A673 (cell line): Measurements from ENCODE around the gene TARBP2. TPM values are rescaled to one million over a fixed set of nuclear protein-coding genes. Genes with fewer than 3 reads are reported as not detected.

Experiments
- BruUV-seq: library from RNA; stranded (reverse); fragments of 400-500 nt; replicated peaks from 2 replicates; lab custom pipeline; 2021; lab: Mats Ljungman, UMichigan
- CTCF ChIA-PET: fragments of 300-600 bp; sonication (Branson Sonifier 250); formaldehyde crosslinking; loops from one replicate; lab custom pipeline; 2022; ENCODE audit warnings: antibody characterized with exemption; lab: Charles Lee
- POLR2A ChIA-PET: fragments of 300-600 bp; sonication (Branson Sonifier 250); formaldehyde crosslinking; loops from one replicate; lab custom pipeline; 2022; ENCODE audit warnings: antibody characterized with exemption; ENCODE audit not compliant: low non-redundant PET; lab: Charles Lee
- DNase-seq: peaks from one replicate; pipeline ENCODE4 v3.0.0-alpha.2; 2015; ENCODE audit warnings: low spot score
- H3K27ac ChIP-seq: fragments of 200-600 bp; sonication (generic); 2 replicates; pipeline ENCODE4 v1.5.1; 2016; ENCODE audit warnings: mixed run types, low read depth, mild to moderate bottlenecking, mixed read lengths, antibody characterized with exemption, low read length; ENCODE audit not compliant: poor library complexity, severe bottlenecking
- H3K27me3 ChIP-seq: fragments of 200-600 bp; sonication (generic); replicated peaks from 2 replicates; pipeline ENCODE4 v1.6.1; 2017; ENCODE audit warnings: mixed run types, low read depth, mild to moderate bottlenecking, mixed read lengths, antibody characterized with exemption, low read length; ENCODE audit not compliant: insufficient read depth, poor library complexity
- H3K36me3 ChIP-seq: fragments of 200-600 bp; sonication (generic); 2 replicates; pipeline ENCODE4 v1.6.1; 2016; ENCODE audit warnings: mixed run types, mild to moderate bottlenecking, mixed read lengths, antibody characterized with exemption, low read length; ENCODE audit not compliant: insufficient read depth, poor library complexity, severe bottlenecking
- H3K4me1 ChIP-seq: fragments of 200-600 bp; sonication (generic); 2 replicates; pipeline ENCODE4 v1.6.1; 2017; ENCODE audit warnings: mixed run types, mild to moderate bottlenecking, mixed read lengths, antibody characterized with exemption, low read length; ENCODE audit not compliant: insufficient read depth, poor library complexity, severe bottlenecking
- H3K4me3 ChIP-seq: fragments of 200-600 bp; sonication (generic); 2 replicates; pipeline ENCODE4 v1.5.1; 2016; ENCODE audit warnings: low read depth, mixed run types, mild to moderate bottlenecking, mixed read lengths, low read length; ENCODE audit not compliant: poor library complexity, severe bottlenecking
- H3K9me3 ChIP-seq: fragments of 200-600 bp; sonication (generic); 2 replicates; pipeline ENCODE4 v1.6.1; 2016; ENCODE audit warnings: mixed run types, low read depth, mild to moderate bottlenecking, mixed read lengths, antibody characterized with exemption, low read length; ENCODE audit not compliant: poor library complexity, severe bottlenecking
- CTCF ChIP-seq: fragments of 300-800, 200-600 bp; sonication (generic); conservative IDR thresholded peaks from 2 replicates; pipeline ENCODE4 v1.5.1; 2017; ENCODE audit warnings: low read depth, mild to moderate bottlenecking, antibody characterized with exemption, low read length, moderate library complexity, mixed read lengths
- EZH2 ChIP-seq: fragments of 200-600 bp; sonication (generic); IDR thresholded peaks from 2 replicates; pipeline ENCODE4 v1.6.1; 2017; ENCODE audit warnings: borderline replicate concordance, low read depth, mild to moderate bottlenecking, mixed read lengths, antibody characterized with exemption, low read length; ENCODE audit not compliant: poor library complexity, severe bottlenecking
- intact Hi-C: fragments of 100-400 bp; cut with micrococcal nuclease; formaldehyde crosslinking; loops from one replicate; pipeline ENCODE4 v1.10.0; 2022; ENCODE audit not compliant: unreplicated experiment
- total RNA-seq: library from RNA; stranded (reverse); gene quantifications from 2 replicates; pipeline ENCODE4 v1.2.3, GENCODE V29; 2021

TARBP2 gene
- total RNA-seq, 1 experiment from 2014 or later, result 70.9 TPM

- no peaks in the 10 kb centered on the region for H3K9me3 ChIP-seq
- H3K4me3 ChIP-seq, result no peak overlapping the region
- H3K27ac ChIP-seq, result no peak overlapping the region
- no peaks in the 10 kb centered on the region for H3K4me1 ChIP-seq
- no peaks in the 10 kb centered on the region for H3K27me3 ChIP-seq
- DNase-seq, result no peak
- CTCF ChIA-PET, result no interaction called here
- POLR2A ChIA-PET, result no interaction called here
- peaks cover 98% of the 10 kb centered on the region for H3K36me3 ChIP-seq
- TF ChIP-seq EZH2, result no peak
- TF ChIP-seq CTCF, result no peak
- intact Hi-C loops, result no loop called here
- BruUV-seq, result no TSS peak
These were observed 34.0 kb upstream of the TARBP2 start for GRCh38 chr12:53467082-53467481.

GRCh38 chr12:53467880-53468279 lies 33.2 kb upstream of the TARBP2 start:
- Histone ChIP-seq H3K4me3 (no peak overlapping the region), H3K9me3 (no peaks in the 10 kb centered on the region), H3K27ac (no peak overlapping the region), H3K4me1 (no peaks in the 10 kb centered on the region), H3K36me3 (peaks cover 98% of the 10 kb centered on the region), H3K27me3 (no peaks in the 10 kb centered on the region)
- ChIA-PET CTCF (no interaction called here), POLR2A (no interaction called here)
- DNase-seq, result no peak
- TF ChIP-seq CTCF (no peak), EZH2 (no peak)
- BruUV-seq, result no TSS peak
- intact Hi-C loops, result no loop called here

- POLR2A ChIA-PET, result no interaction called here
These were observed 32.8 kb upstream of the TARBP2 start for GRCh38 chr12:53468282-53468681.

More at GRCh38 chr12:53468282-53468681, 32.8 kb upstream of the TARBP2 start:
- no peak for DNase-seq
- Histone ChIP-seq H3K27ac (no peak overlapping the region), H3K36me3 (peaks cover 97% of the 10 kb centered on the region), H3K27me3 (no peaks in the 10 kb centered on the region), H3K4me3 (no peak overlapping the region), H3K9me3 (no peaks in the 10 kb centered on the region), H3K4me1 (no peaks in the 10 kb centered on the region)
- BruUV-seq, result TSS peak; percentile 10
- CTCF ChIA-PET, result no interaction called here
- intact Hi-C loops, result no loop called here
- no peak for TF ChIP-seq EZH2
- TF ChIP-seq CTCF, result no peak
